Ovary (tissue), 9 donors: Measurements from ENCODE around the gene MCAM. TPM values are rescaled to one million over a fixed set of nuclear protein-coding genes. Genes with fewer than 3 reads are reported as not detected.

Source experiments
- DNase-seq, 5 donors: peaks; one replicate each; pipeline ENCODE4 v3.0.0-alpha.2; 2019 to 2020
- H3K27ac ChIP-seq, 2 donors: fragments of 200-600 bp; one replicate each; pipeline versions ENCODE4 v1.5.1 to v1.8.0; 2019 to 2022
- H3K27me3 ChIP-seq: fragments of 200-600 bp; one replicate; pipeline ENCODE4 v1.8.0; 2022
- H3K36me3 ChIP-seq: fragments of 200-600 bp; sonication (generic); one replicate; pipeline ENCODE4 v1.5.1; 2019
- H3K4me1 ChIP-seq: one replicate; pipeline ENCODE4 v1.8.1; 2013; ENCODE audit warnings: mild to moderate bottlenecking, moderate library complexity; ENCODE audit not compliant: insufficient read depth
- H3K4me3 ChIP-seq: fragments of 200-600 bp; sonication (generic); one replicate; pipeline ENCODE4 v1.5.1; 2017
- H3K9me3 ChIP-seq, 2 donors: fragments of 200-600 bp in 1 of 2; sonication (generic) in 1 of 2; one replicate each; pipeline versions ENCODE4 v1.5.1 to v1.8.1; 2013 to 2019; ENCODE audit warnings: mild to moderate bottlenecking in 1 of 2, moderate library complexity in 1 of 2
- EP300 ChIP-seq: sonication (generic); formaldehyde crosslinking; IDR thresholded peaks from one replicate; pipeline ENCODE4 v1.6.1; 2017; ENCODE audit warnings: antibody characterized with exemption
- POLR2A ChIP-seq: fragments of 450-650 bp; IDR thresholded peaks from one replicate; pipeline ENCODE4 v1.6.1; 2017; ENCODE audit warnings: antibody characterized with exemption, mild to moderate bottlenecking, moderate library complexity
- WGBS, 3 donors: extraction: QIAGEN DNeasy Blood & Tissue Kit in 1 of 3; methylation state at CpG; one replicate each; pipeline versions ENCODE4 v1.1.5 to v1.1.7; 2013 to 2017; 5-methylcytosine and 5-hydroxymethylcytosine counted together
- intact Hi-C, 4 donors: fragments of 100-400 bp; cut with DNase I; formaldehyde crosslinking; loops; one replicate each; pipeline versions ENCODE4 v1.11.0 to v1.15.1; 2022 to 2023
- polyA plus RNA-seq, 2 donors: library from polyadenylated mRNA; stranded (reverse); fragments of 200-250 nt in 1 of 2; fragments of 350-450 nt in 1 of 2; fragmentation: Illumina TruSeq in 1 of 2; extraction: RNeasy Lipid Tissue Mini Kit (QIAGEN cat#74804) in 1 of 2; gene quantifications; one replicate each; pipeline ENCODE4 v1.2.3, GENCODE V29; 2013 to 2014
- total RNA-seq, 7 donors: library from RNA; depleted of rRNA in 2 of 7; stranded (reverse); fragments of >200 nt in 2 of 7; fragmentation: NEBNext Ultra II Directional in 3 of 7; extraction: Animal tissue kit (Norgen Biotek cat#: 25700) in 3 of 7; gene quantifications; one replicate each; pipeline versions ENCODE4 v1.1.0 to v1.2.4, GENCODE V29; 2016 to 2023
- TF ChIP-seq, protein P1 (sequence below), 3 donors: fragments of 450-650 bp in 2 of 3; fragments of 200-600 bp in 1 of 3; IDR thresholded peaks; one replicate each; pipeline versions ENCODE4 v1.5.1 to v1.8.0; 2016 to 2022; ENCODE audit warnings: antibody characterized with exemption in 3 of 3, mild to moderate bottlenecking in 1 of 3
- donor health status: DM: no; HTN: no; CAD: no; lungs with moderate emphysema.
- donor health status: DM: no; HTN: no; CAD: no.
- donor health status: Bipolar disorder and iron deficiency.
- donor health status: DM: yes; HTN: yes; CAD: no.
- donor health status: DM: no; HTN: no; CAD: no.
- donor health status: DM: yes; HTN: yes; CAD: no.

The MCAM gene
- total and polyA plus RNA-seq, 9 donors: 34.6 to 121 (median 56.8) TPM

- intact Hi-C loops: no loop called here
- no peak for DNase-seq
- no peak for TF ChIP-seq POLR2A
- TF ChIP-seq, protein P1, sequence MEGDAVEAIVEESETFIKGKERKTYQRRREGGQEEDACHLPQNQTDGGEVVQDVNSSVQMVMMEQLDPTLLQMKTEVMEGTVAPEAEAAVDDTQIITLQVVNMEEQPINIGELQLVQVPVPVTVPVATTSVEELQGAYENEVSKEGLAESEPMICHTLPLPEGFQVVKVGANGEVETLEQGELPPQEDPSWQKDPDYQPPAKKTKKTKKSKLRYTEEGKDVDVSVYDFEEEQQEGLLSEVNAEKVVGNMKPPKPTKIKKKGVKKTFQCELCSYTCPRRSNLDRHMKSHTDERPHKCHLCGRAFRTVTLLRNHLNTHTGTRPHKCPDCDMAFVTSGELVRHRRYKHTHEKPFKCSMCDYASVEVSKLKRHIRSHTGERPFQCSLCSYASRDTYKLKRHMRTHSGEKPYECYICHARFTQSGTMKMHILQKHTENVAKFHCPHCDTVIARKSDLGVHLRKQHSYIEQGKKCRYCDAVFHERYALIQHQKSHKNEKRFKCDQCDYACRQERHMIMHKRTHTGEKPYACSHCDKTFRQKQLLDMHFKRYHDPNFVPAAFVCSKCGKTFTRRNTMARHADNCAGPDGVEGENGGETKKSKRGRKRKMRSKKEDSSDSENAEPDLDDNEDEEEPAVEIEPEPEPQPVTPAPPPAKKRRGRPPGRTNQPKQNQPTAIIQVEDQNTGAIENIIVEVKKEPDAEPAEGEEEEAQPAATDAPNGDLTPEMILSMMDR (IDR thresholded peaks at IDR 0.05): no peak
- TF ChIP-seq EP300: no peak
Measured at GRCh38 chr11:119342362-119343130, 25.6 kb upstream of the MCAM start.

GRCh38 chr11:119342023-119342300 is 25.0 kb upstream of the MCAM start:
- Histone ChIP-seq H3K27me3 (no peaks in the 10 kb centered on the region), H3K9me3 (no peaks in the 10 kb centered on the region), H3K27ac (no peak overlapping the region), H3K4me3 (no peak overlapping the region), H3K4me1 (peaks cover 3% of the 10 kb centered on the region), H3K36me3 (no peaks in the 10 kb centered on the region)
- intact Hi-C loops: no loop called here
- DNase-seq: no peak
- TF ChIP-seq EP300 (no peak), POLR2A (no peak)
- TF ChIP-seq, protein P1 (IDR thresholded peaks at IDR 0.05): no peak
- WGBS, 3 donors: 61 to 74% (median 72%) methylated on average over 7 of the region's 7 CpGs

More at GRCh38 chr11:119342362-119343130, 25.6 kb upstream of the MCAM start:
- WGBS, 3 donors: 76 to 84% (median 80%) methylated on average over 8 to 10 of the region's 10 CpGs
- Histone ChIP-seq H3K36me3 (no peaks in the 10 kb centered on the region), H3K4me1 (peaks cover 3% of the 10 kb centered on the region), H3K4me3 (no peak overlapping the region), H3K27me3 (no peaks in the 10 kb centered on the region), H3K9me3 (no peaks in the 10 kb centered on the region), H3K27ac (no peak overlapping the region)

- Histone ChIP-seq H3K27me3 (no peaks in the 10 kb centered on the region), H3K27ac (peak overlapping the region in 1 of 2 donors; percentile 60), H3K36me3 (no peaks in the 10 kb centered on the region), H3K4me3 (no peak overlapping the region), H3K4me1 (peaks cover 3% of the 10 kb centered on the region), H3K9me3 (no peaks in the 10 kb centered on the region)
- no peak for TF ChIP-seq EP300
- no peak for TF ChIP-seq POLR2A
- TF ChIP-seq, protein P1 (IDR thresholded peaks at IDR 0.05): no peak
- intact Hi-C loops: no loop called here
- no peak for DNase-seq
- 58 to 61% (median 59%) methylated on average over 14 to 16 of the region's 16 CpGs for WGBS, 3 donors
Measured at GRCh38 chr11:119341222-119342022, 24.5 kb upstream of the MCAM start.

DNA sequence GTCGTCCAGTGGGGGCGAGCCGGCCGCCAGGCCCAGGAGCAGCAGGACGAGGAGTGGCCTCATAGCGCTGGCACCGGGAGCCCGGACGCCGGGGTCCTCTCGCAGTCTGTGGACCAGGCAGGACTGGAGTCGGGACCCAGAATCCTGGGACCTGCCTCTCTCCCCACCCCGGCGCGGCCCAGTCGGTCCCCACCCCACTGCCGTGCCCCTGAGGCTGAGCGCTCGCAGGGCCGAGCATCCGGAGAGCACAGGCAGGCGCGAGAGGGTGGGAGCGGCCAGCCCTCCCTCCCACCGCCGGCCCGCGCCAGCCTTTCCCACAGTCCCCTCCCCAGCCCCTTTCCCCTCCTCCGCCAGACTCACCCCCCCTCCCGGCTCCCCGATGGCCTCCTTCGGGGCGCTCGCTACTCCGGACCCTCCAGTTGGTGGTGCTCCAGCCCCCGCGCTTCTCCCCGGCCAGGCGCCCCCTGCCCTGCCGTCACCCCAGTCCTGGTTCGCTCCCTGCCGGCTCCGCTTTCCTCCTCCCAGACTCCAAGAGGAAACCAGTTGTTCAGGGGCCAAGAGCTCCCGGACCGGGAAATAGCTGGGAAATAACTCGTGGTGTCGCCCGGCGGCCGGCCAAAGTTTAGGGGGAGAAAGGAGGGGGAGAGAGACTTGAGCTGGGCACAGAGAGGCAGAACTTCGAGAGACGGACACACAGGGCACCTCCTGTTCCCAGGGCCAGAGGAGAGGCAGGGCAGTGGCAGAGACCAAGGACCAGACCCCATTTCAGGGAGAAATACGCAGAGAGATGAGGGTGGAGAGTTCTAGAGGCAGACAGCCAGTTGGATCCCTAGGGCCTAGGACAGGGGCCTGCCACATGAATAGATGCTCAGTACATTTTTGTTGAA is 23.6 kb upstream of the MCAM start, which contains the start of gene C1QTNF5:
C1QTNF5 (minus strand) TSS at position 549 of the 887 bp plus-strand sequence; CDS start at position 63, 486 bp downstream.
- Histone ChIP-seq H3K9me3 (no peaks in the 10 kb centered on the region), H3K27ac (peak within 1 kb of the TSS; percentile 20 to 60), H3K36me3 (no peaks in the 10 kb centered on the region), H3K4me3 (peak within 1 kb of the TSS; percentile 53), H3K4me1 (peaks cover 3% of the 10 kb centered on the region), H3K27me3 (no peaks in the 10 kb centered on the region)
- intact Hi-C loops: no loop called here
- peak; percentile 12 for TF ChIP-seq POLR2A
- TF ChIP-seq, protein P1 (IDR thresholded peaks at IDR 0.05): no peak
- WGBS, 3 donors: 1 to 4% (median 2%) methylated on average over 31 to 53 of the region's 53 CpGs
- peak; percentile 70 to 88 (median 82) for DNase-seq
